HCT116 (cell line): ENCODE results near the gene KRT37. TPM values are rescaled to one million over a fixed set of nuclear protein-coding genes. Genes with fewer than 3 reads are reported as not detected.

Source experiments
- ATAC-seq: fragments of 200-7000 bp; cut with Tn5 transposase; 2 replicates; pipeline ENCODE4 v1.9.1; 2020; ENCODE audit warnings: mild to moderate bottlenecking, moderate library complexity
- BruUV-seq: library from RNA; stranded (reverse); fragments of 400-500 nt; replicated peaks from 2 replicates; lab custom pipeline; 2021; lab: Mats Ljungman, UMichigan
- CTCF ChIA-PET: fragments of 300-600 bp; sonication (Branson Sonifier 250); formaldehyde crosslinking; loops from one replicate; lab custom pipeline; 2021; ENCODE audit warnings: antibody characterized with exemption; lab: Charles Lee
- POLR2A ChIA-PET: fragments of 300-600, 350-600 bp; sonication (Branson Sonifier 250); formaldehyde crosslinking; loops from one replicate; lab custom pipeline; 2021; ENCODE audit warnings: antibody characterized with exemption; lab: Charles Lee
- RAD21 ChIA-PET, 2 experiments: fragments of 300-600 bp; sonication (Branson Sonifier 250); formaldehyde crosslinking; loops; one replicate each; lab custom pipeline; 2023; ENCODE audit warnings: low total read pairs in 2 of 2; ENCODE audit not compliant: uncharacterized antibody in 2 of 2, unreplicated experiment in 2 of 2, low non-redundant PET in 1 of 2; lab: Charles Lee
- DNase-seq: peaks from one replicate; pipeline ENCODE4 v3.0.0-alpha.2; 2010; ENCODE audit warnings: low read depth, low spot score
- H2AFZ ChIP-seq: fragments of 200-600 bp; shearing (Covaris generic), sonication (generic); 2 replicates; pipeline ENCODE4 v1.6.1; 2017; ENCODE audit warnings: low read depth, mixed run types, mixed read lengths, antibody characterized with exemption, low read length; ENCODE audit not compliant: poor library complexity, severe bottlenecking
- H3K27ac ChIP-seq: 2 replicates; pipeline ENCODE4 v1.5.1; 2012; ENCODE audit warnings: low read depth, low read length
- H3K27me3 ChIP-seq: fragments of 200-600 bp; sonication (generic); 2 replicates; pipeline ENCODE4 v1.6.1; 2016; ENCODE audit warnings: mixed run types, low read length, mixed read lengths; ENCODE audit not compliant: insufficient read depth
- H3K36me3 ChIP-seq, 2 experiments: fragments of 200-500 bp in 1 of 2; fragments of 200-600 bp in 1 of 2; sonication (Bioruptor generic) in 1 of 2; sonication (generic) in 1 of 2; 2 replicates each; pipeline versions ENCODE4 v1.5.1 to v1.6.1; 2014 to 2016; ENCODE audit warnings: low read length in 2 of 2, inconsistent platforms in 1 of 2, mixed read lengths in 1 of 2, mixed run types in 1 of 2; ENCODE audit not compliant: insufficient read depth in 2 of 2, control insufficient read depth in 1 of 2
- H3K4me1 ChIP-seq, 2 experiments: fragments of 200-600 bp in 1 of 2; sonication (generic) in 1 of 2; 2 replicates each; pipeline versions ENCODE4 v1.5.1 to v1.6.1; 2012 to 2017; ENCODE audit warnings: low read length in 2 of 2, inconsistent platforms in 1 of 2, mild to moderate bottlenecking in 1 of 2, mixed read lengths in 1 of 2, mixed run types in 1 of 2, moderate library complexity in 1 of 2; ENCODE audit not compliant: insufficient read depth in 2 of 2, control insufficient read depth in 1 of 2
- H3K4me2 ChIP-seq: fragments of 200-600 bp; sonication (generic); 2 replicates; pipeline ENCODE4 v1.6.1; 2017; ENCODE audit warnings: mixed run types, low read length, mixed read lengths
- H3K4me3 ChIP-seq, 2 experiments: fragments of 200-600 bp in 1 of 2; sonication (generic) in 1 of 2; replicated peaks in 1 of 2; 2 replicates each; pipeline ENCODE4 v1.5.1; 2011 to 2016; ENCODE audit warnings: low read length in 2 of 2, control low read depth in 1 of 2, low read depth in 1 of 2, mild to moderate bottlenecking in 1 of 2, mixed read lengths in 1 of 2, mixed run types in 1 of 2
- H3K79me2 ChIP-seq: fragments of 200-600 bp; sonication (generic); 2 replicates; pipeline ENCODE4 v1.6.1; 2017; ENCODE audit warnings: mild to moderate bottlenecking, mixed run types, low read length, moderate library complexity, mixed read lengths; ENCODE audit not compliant: insufficient read depth
- H3K9ac ChIP-seq: fragments of 200-600 bp; sonication (generic); 2 replicates; pipeline ENCODE4 v1.6.1; 2016; ENCODE audit warnings: low read length, mixed read lengths
- H3K9me2 ChIP-seq: fragments of 200-600 bp; sonication (generic), shearing (Covaris generic); 2 replicates; pipeline ENCODE4 v1.6.1; 2017; ENCODE audit warnings: mixed run types, mild to moderate bottlenecking, moderate library complexity; ENCODE audit not compliant: insufficient read depth
- H3K9me3 ChIP-seq, 2 experiments: fragments of 200-500 bp in 1 of 2; fragments of 200-600 bp in 1 of 2; sonication (Bioruptor generic) in 1 of 2; sonication (generic) in 1 of 2; 2 replicates each; pipeline ENCODE4 v1.6.1; 2014 to 2017; ENCODE audit warnings: low read length in 2 of 2, mixed read lengths in 2 of 2, inconsistent platforms in 1 of 2, low read depth in 1 of 2, mild to moderate bottlenecking in 1 of 2, mixed run types in 1 of 2, moderate library complexity in 1 of 2; ENCODE audit not compliant: control insufficient read depth in 1 of 2, insufficient read depth in 1 of 2
- H4K20me1 ChIP-seq: fragments of 200-600 bp; sonication (generic), shearing (Covaris generic); 2 replicates; pipeline ENCODE4 v1.6.1; 2017; ENCODE audit warnings: mixed run types, mild to moderate bottlenecking, moderate library complexity; ENCODE audit not compliant: insufficient read depth
- CBX3 ChIP-seq: IDR thresholded peaks from 2 replicates; pipeline ENCODE4 v1.6.1; 2012; ENCODE audit warnings: low read depth
- CEBPB ChIP-seq: IDR thresholded peaks from 2 replicates; pipeline ENCODE4 v1.6.1; 2012; ENCODE audit warnings: low read depth
- EGR1 ChIP-seq: IDR thresholded peaks from 2 replicates; pipeline ENCODE4 v1.6.1; 2012; ENCODE audit warnings: low read depth
- ELF1 ChIP-seq: IDR thresholded peaks from 2 replicates; pipeline ENCODE4 v1.6.1; 2012; ENCODE audit warnings: low read depth, borderline replicate concordance
- EZH2phosphoT487 ChIP-seq: fragments of 200-600 bp; IDR thresholded peaks from 2 replicates; pipeline ENCODE4 v1.6.1; 2018; ENCODE audit warnings: antibody characterized with exemption, borderline replicate concordance
- FOSL1 ChIP-seq: IDR thresholded peaks from 2 replicates; pipeline ENCODE4 v1.6.1; 2012; ENCODE audit warnings: low read depth
- JUND ChIP-seq: IDR thresholded peaks from 2 replicates; pipeline ENCODE4 v1.6.1; 2012
- POLR2A ChIP-seq: IDR thresholded peaks from 2 replicates; pipeline ENCODE4 v1.7.0; 2011; ENCODE audit warnings: borderline replicate concordance; ENCODE audit not compliant: insufficient read depth, insufficient read length; ENCODE audit errors: extremely low read depth
- POLR2AphosphoS5 ChIP-seq: IDR thresholded peaks from 2 replicates; pipeline ENCODE4 v1.6.1; 2011; ENCODE audit warnings: mild to moderate bottlenecking, low read depth, low read length, moderate library complexity
- RAD21 ChIP-seq: IDR thresholded peaks from 2 replicates; pipeline ENCODE4 v1.6.1; 2012; ENCODE audit warnings: low read depth, mild to moderate bottlenecking
- TCF7L2 ChIP-seq: IDR thresholded peaks from 2 replicates; pipeline ENCODE4 v1.7.0; 2011; ENCODE audit warnings: borderline replicate concordance, inconsistent platforms; ENCODE audit not compliant: insufficient read depth, insufficient read length; ENCODE audit errors: extremely low read depth
- ZNF274 ChIP-seq: fragments of 200-500 bp; sonication (Bioruptor generic); IDR thresholded peaks from 2 replicates; pipeline ENCODE4 v1.6.1; 2014; ENCODE audit warnings: mild to moderate bottlenecking, low read depth, low read length, inconsistent platforms
- intact Hi-C: fragments of 100-400 bp; cut with micrococcal nuclease; formaldehyde crosslinking; loops from 2 replicates; pipeline ENCODE4 v1.10.0; 2022
- total RNA-seq: library from RNA; stranded (reverse); gene quantifications from one replicate; pipeline ENCODE4 v1.2.1, GENCODE V29; 2021; ENCODE audit not compliant: unreplicated experiment
- TF ChIP-seq, protein P1 (sequence below), 3 experiments: fragments of 200-600 bp in 1 of 3; sonication (generic) in 1 of 3; IDR thresholded peaks in 2 of 3; conservative IDR thresholded peaks in 1 of 3; 2 replicates each; pipeline ENCODE4 v1.5.1; 2012 to 2017; ENCODE audit warnings: low read depth in 2 of 3, low read length in 2 of 3, antibody characterized with exemption in 1 of 3, borderline replicate concordance in 1 of 3, control low read depth in 1 of 3, mild to moderate bottlenecking in 1 of 3, mixed read lengths in 1 of 3, mixed run types in 1 of 3, moderate library complexity in 1 of 3; ENCODE audit not compliant: insufficient read depth in 1 of 3
- TF ChIP-seq, protein P2 (sequence below): IDR thresholded peaks from 2 replicates; pipeline ENCODE4 v1.6.1; 2012
- TF ChIP-seq, protein P3 (sequence below): IDR thresholded peaks from 2 replicates; pipeline ENCODE4 v1.6.1; 2012; ENCODE audit warnings: low read depth

The KRT37 gene
- total RNA-seq, 1 experiment from 2014 or later = not detected

GRCh38 chr17:41421116-41421515, 3.3 kb downstream of the KRT37 start:
- H3K27ac ChIP-seq = no peak overlapping the region
- no peak for ATAC-seq
- RAD21 ChIA-PET = no interaction called here
- POLR2A ChIA-PET = no interaction called here
- TF ChIP-seq EZH2phosphoT487 (no peak), EGR1 (no peak), RAD21 (no peak), ELF1 (no peak), POLR2A (no peak), CEBPB (no peak), POLR2AphosphoS5 (no peak), CBX3 (no peak), JUND (no peak), FOSL1 (no peak), ZNF274 (no peak), TCF7L2 (no peak)
- TF ChIP-seq, protein P1, sequence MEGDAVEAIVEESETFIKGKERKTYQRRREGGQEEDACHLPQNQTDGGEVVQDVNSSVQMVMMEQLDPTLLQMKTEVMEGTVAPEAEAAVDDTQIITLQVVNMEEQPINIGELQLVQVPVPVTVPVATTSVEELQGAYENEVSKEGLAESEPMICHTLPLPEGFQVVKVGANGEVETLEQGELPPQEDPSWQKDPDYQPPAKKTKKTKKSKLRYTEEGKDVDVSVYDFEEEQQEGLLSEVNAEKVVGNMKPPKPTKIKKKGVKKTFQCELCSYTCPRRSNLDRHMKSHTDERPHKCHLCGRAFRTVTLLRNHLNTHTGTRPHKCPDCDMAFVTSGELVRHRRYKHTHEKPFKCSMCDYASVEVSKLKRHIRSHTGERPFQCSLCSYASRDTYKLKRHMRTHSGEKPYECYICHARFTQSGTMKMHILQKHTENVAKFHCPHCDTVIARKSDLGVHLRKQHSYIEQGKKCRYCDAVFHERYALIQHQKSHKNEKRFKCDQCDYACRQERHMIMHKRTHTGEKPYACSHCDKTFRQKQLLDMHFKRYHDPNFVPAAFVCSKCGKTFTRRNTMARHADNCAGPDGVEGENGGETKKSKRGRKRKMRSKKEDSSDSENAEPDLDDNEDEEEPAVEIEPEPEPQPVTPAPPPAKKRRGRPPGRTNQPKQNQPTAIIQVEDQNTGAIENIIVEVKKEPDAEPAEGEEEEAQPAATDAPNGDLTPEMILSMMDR (IDR thresholded peaks at IDR 0.05 in 2 of 3, conservative IDR thresholded peaks at IDR 0.05 in 1 of 3; ENCODE audit: borderline replicate concordance in 1 of 3, insufficient read depth in 1 of 3, low read depth in 2 of 3, low read length in 2 of 3) = no peak
- TF ChIP-seq, protein P2, sequence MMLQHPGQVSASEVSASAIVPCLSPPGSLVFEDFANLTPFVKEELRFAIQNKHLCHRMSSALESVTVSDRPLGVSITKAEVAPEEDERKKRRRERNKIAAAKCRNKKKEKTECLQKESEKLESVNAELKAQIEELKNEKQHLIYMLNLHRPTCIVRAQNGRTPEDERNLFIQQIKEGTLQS = no peak
- TF ChIP-seq, protein P3, sequence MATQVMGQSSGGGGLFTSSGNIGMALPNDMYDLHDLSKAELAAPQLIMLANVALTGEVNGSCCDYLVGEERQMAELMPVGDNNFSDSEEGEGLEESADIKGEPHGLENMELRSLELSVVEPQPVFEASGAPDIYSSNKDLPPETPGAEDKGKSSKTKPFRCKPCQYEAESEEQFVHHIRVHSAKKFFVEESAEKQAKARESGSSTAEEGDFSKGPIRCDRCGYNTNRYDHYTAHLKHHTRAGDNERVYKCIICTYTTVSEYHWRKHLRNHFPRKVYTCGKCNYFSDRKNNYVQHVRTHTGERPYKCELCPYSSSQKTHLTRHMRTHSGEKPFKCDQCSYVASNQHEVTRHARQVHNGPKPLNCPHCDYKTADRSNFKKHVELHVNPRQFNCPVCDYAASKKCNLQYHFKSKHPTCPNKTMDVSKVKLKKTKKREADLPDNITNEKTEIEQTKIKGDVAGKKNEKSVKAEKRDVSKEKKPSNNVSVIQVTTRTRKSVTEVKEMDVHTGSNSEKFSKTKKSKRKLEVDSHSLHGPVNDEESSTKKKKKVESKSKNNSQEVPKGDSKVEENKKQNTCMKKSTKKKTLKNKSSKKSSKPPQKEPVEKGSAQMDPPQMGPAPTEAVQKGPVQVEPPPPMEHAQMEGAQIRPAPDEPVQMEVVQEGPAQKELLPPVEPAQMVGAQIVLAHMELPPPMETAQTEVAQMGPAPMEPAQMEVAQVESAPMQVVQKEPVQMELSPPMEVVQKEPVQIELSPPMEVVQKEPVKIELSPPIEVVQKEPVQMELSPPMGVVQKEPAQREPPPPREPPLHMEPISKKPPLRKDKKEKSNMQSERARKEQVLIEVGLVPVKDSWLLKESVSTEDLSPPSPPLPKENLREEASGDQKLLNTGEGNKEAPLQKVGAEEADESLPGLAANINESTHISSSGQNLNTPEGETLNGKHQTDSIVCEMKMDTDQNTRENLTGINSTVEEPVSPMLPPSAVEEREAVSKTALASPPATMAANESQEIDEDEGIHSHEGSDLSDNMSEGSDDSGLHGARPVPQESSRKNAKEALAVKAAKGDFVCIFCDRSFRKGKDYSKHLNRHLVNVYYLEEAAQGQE = no peak
- no peaks in the 10 kb centered on the region for H3K36me3 ChIP-seq
- no peaks in the 10 kb centered on the region for H3K79me2 ChIP-seq
- H3K4me1 ChIP-seq = peaks cover 9 to 32% of the 10 kb centered on the region in 2 experiments
- no peak overlapping the region for H2AFZ ChIP-seq
- H3K4me3 ChIP-seq = no peak overlapping the region
- H3K9ac ChIP-seq = no peak overlapping the region
- no peaks in the 10 kb centered on the region for H4K20me1 ChIP-seq
- intact Hi-C loops = no loop called here
- DNase-seq = no peak
- H3K9me2 ChIP-seq = no peaks in the 10 kb centered on the region
- no TSS peak for BruUV-seq
- no peaks in the 10 kb centered on the region for H3K27me3 ChIP-seq
- H3K4me2 ChIP-seq = no peak overlapping the region
- CTCF ChIA-PET = no interaction called here
- no peaks in the 10 kb centered on the region for H3K9me3 ChIP-seq
